Brain microvascular endothelial cell (primary cell): ENCODE measurements around the gene NEK4.

ENCODE experiments used
- DNase-seq: peaks from one replicate; pipeline ENCODE4 v3.0.0-alpha.2; 2020
- H3K27ac ChIP-seq: fragments of 250-450 bp; sonication (Bioruptor Pico); 2 replicates; pipeline ENCODE4 v1.5.1; 2020; ENCODE audit warnings: mild to moderate bottlenecking, moderate library complexity
- H3K27me3 ChIP-seq: fragments of 250-450 bp; sonication (Bioruptor Pico); replicated peaks from 2 replicates; pipeline ENCODE4 v1.5.1; 2020; ENCODE audit warnings: mild to moderate bottlenecking
- H3K36me3 ChIP-seq: fragments of 250-450 bp; sonication (Bioruptor Pico); replicated peaks from 2 replicates; pipeline ENCODE4 v1.5.1; 2020; ENCODE audit warnings: mild to moderate bottlenecking
- H3K4me3 ChIP-seq: 2 replicates; pipeline ENCODE4 v1.5.1; 2011; ENCODE audit warnings: low read depth, mild to moderate bottlenecking, control low read depth, low read length, moderate library complexity
- in situ Hi-C: cut with HindIII; loops from 2 replicates; pipeline ENCODE4 v1.10.0; 2017; ENCODE audit warnings: low sequenced_read_pairs, low pct_ligation_motif_present
- TF ChIP-seq, protein P1 (sequence below): IDR thresholded peaks from 2 replicates; pipeline ENCODE4 v1.5.1; 2011; ENCODE audit warnings: low read depth, mild to moderate bottlenecking, moderate library complexity, low read length, control low read depth, inconsistent platforms; ENCODE audit errors: missing control alignments

The NEK4 gene

DNA sequence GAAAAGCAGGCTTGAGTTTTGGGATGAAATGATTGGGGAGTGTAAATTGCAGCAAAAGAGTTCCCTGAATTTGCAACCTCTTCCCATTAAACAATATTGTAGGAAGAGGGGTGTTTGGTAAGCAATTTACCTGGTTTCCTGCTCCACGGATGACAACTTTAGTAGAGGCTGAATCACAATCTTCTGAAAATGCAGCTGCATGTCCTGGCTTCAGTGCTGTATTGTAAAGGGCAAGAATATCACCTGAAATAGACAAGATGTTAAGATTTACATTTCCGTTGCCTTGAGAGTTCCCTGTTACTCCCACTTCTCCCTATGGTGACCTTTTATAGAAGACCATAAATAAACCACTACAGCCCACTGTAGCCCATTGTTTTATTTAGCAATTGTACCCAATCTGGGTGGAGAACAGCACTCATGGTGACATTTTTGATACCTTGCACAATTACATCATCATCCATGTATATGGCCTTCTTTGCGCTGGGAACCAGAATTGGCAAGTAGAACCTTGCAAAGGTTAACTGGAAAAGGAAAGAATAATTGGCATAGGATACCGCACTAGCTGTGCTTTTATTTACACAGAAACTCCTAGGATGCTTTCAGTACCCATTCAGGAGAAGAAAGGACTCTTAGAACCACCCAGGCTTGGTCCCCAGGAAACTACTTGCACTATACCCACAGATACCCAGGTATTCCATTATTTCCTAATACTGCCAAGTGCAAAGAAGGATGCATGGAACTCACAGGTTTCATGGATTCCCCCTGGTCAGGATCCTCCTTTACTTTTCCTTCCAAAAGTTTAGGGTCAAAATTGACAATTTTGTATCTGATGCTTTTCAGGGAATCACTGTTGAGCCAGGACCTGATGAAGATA lies 74.7 kb downstream of the NEK4 start:
- DNase-seq, result no peak
- no peak overlapping the region for H3K27ac ChIP-seq
- TF ChIP-seq, protein P1, sequence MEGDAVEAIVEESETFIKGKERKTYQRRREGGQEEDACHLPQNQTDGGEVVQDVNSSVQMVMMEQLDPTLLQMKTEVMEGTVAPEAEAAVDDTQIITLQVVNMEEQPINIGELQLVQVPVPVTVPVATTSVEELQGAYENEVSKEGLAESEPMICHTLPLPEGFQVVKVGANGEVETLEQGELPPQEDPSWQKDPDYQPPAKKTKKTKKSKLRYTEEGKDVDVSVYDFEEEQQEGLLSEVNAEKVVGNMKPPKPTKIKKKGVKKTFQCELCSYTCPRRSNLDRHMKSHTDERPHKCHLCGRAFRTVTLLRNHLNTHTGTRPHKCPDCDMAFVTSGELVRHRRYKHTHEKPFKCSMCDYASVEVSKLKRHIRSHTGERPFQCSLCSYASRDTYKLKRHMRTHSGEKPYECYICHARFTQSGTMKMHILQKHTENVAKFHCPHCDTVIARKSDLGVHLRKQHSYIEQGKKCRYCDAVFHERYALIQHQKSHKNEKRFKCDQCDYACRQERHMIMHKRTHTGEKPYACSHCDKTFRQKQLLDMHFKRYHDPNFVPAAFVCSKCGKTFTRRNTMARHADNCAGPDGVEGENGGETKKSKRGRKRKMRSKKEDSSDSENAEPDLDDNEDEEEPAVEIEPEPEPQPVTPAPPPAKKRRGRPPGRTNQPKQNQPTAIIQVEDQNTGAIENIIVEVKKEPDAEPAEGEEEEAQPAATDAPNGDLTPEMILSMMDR, result no peak
- in situ Hi-C loops, result no loop called here
- no peaks in the 10 kb centered on the region for H3K27me3 ChIP-seq
- H3K4me3 ChIP-seq, result no peak overlapping the region
- peaks cover 77% of the 10 kb centered on the region for H3K36me3 ChIP-seq

DNA sequence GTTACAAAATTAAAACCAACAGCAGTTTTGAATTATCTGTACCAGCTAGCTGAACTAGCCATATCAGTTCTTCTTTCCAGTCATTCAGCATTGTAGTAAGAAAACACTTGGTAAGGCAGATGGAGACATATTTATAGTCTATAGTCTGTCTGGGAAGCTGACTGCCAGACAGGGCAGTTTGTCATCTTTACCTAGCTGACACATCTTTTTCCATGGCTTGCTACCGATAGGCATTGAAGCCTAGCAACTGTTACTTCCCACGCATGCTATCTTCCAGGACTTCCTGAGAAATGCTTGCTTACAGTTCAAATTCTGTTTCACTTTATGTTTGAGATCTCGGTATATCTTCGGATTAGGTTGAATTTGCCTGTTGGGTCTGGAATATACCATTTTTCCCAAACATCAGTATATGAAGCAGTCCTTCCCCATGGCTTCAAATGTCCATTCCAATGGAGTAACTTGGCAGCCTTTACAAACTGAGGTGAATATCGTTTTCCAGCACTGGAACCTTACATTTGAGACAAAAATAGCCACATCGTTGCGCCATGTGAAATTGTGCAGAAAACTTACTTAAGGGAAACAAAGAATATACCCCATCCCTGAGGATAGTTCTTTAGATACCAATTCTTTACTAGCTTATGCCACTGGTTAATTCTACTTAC lies 76.1 kb downstream of the NEK4 start:
- Histone ChIP-seq H3K27ac (no peak overlapping the region), H3K4me3 (no peak overlapping the region), H3K36me3 (peaks cover 86% of the 10 kb centered on the region), H3K27me3 (no peaks in the 10 kb centered on the region)
- no peak for DNase-seq
- TF ChIP-seq, protein P1, result no peak
- in situ Hi-C loops, result no loop called here

DNA sequence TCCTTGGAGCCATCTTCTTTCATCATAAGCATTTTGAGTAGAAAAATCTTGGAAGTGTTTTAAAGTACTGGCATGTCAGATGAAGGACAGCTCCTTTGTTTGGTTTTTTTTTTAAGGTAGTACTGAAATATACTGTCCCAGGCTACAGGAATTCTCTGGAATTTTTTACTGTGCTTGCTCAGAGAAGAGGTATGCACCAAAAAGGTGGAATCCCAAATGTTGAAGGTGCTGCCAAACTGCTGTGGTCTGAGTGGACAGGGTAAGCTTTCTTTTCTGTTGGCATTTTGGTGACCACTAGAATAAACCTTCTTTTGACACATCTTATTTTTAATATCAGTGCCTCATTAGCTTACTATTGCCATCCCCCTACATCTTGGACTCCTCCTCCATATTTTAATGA lies 77.7 kb downstream of the NEK4 start:
- no peak for DNase-seq
- Histone ChIP-seq H3K36me3 (peaks cover 97% of the 10 kb centered on the region), H3K27me3 (no peaks in the 10 kb centered on the region), H3K27ac (no peak overlapping the region), H3K4me3 (no peak overlapping the region)
- in situ Hi-C loops, result no loop called here
- TF ChIP-seq, protein P1, result no peak

DNA sequence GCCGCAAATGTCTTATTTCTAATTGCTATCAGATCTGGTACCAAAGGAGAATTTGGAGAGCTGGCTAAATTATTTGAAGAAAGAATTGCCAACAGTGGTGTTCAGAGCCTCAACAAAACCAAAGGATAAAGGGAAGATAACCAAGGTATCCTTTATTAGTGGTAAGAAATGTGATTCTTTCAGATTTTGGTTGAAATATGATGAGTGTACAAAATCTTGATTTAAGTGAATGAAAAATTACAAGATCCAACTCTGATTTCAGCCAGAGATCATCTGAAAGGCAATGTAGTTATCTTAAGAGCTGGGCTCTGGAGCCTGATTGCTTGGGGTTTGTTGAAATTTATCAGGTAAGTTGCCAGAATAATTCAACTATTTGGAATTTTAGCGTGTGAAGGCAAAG lies 80.2 kb downstream of the NEK4 start:
- TF ChIP-seq, protein P1, result no peak
- Histone ChIP-seq H3K4me3 (no peak overlapping the region), H3K27me3 (no peaks in the 10 kb centered on the region), H3K27ac (no peak overlapping the region), H3K36me3 (peaks cover 82% of the 10 kb centered on the region)
- DNase-seq, result no peak
- in situ Hi-C loops, result no loop called here

GRCh38 chr3:52689151-52689550 lies 81.6 kb downstream of the NEK4 start:
- TF ChIP-seq, protein P1, result no peak
- no peak overlapping the region for H3K4me3 ChIP-seq
- H3K27ac ChIP-seq, result no peak overlapping the region
- no peaks in the 10 kb centered on the region for H3K27me3 ChIP-seq
- DNase-seq, result no peak
- in situ Hi-C loops, result no loop called here
- peaks cover 70% of the 10 kb centered on the region for H3K36me3 ChIP-seq
